Measurements from ENCODE around the gene CABP4.

Gene CABP4

GRCh38 chr11:67455054-67455453, at the start of gene CABP4:
CABP4 (plus strand) TSS chr11:67455354; CDS start chr11:67455424, 70 bp downstream.
- no peak for FAIRE-seq

DNA sequence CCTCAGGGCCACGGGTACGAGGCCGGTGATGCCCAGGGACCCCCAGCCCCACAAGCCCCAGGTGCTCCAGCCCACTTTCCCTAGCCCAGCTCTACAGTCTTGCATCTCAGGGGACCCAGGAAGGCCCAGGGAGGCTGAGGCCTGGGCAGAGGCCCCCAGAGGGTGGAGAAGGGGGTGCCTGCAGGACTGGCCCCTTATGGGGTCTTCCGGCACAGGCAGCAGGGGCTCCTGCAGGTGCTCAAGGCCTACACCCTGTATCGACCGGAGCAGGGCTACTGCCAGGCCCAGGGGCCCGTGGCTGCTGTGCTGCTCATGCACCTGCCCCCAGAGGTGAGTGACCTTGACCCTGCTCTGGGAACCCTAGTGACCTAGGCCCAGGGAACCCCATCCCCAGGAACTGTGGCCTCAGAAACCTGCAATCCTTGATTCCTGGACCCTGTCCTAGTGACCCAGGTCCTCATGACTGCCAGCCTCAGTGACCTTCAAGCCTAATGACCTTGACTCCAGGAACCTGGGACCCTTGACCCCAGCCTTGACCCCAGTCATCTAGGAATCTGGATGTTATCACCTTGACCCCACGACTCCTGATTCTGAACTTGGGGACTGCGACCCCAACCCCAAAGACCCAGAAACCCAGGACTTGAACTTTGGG, 49.3 kb upstream of the CABP4 start:
- FAIRE-seq, result no peak

DNA sequence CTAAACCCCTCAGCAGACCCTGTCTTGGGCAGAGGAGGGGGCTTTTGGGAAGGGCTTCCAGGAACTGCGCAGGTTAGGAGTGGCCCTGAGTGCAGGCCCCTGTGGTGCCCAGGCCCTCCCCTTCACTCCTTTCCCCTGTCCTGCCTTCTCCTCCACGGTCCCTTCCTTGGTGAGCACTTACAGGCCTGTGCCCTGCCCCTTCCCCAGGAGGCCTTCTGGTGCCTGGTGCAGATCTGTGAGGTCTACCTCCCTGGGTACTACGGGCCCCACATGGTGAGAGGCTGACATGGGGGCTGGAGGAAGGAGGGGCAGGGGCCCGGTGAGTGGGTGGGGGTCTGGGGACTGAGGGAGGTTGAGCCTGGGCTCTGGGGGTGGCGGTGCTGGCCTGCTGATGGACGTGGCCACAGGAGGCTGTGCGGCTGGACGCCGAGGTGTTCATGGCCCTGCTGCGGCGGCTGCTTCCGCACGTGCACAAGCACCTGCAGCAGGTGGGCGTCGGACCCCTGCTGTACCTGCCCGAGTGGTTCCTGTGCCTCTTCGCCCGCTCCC, 48.7 kb upstream of the CABP4 start:
- FAIRE-seq, result no peak

GRCh38 chr11:67406969-67407687, 48.0 kb upstream of the CABP4 start:
- no peak for FAIRE-seq

- no peak for FAIRE-seq
These were observed 47.4 kb upstream of the CABP4 start for GRCh38 chr11:67407688-67408163.

GRCh38 chr11:67408437-67409200, 46.5 kb upstream of the CABP4 start:
- no peak for FAIRE-seq

GRCh38 chr11:67409261-67409666, 45.9 kb upstream of the CABP4 start:
- FAIRE-seq, result no peak

DNA sequence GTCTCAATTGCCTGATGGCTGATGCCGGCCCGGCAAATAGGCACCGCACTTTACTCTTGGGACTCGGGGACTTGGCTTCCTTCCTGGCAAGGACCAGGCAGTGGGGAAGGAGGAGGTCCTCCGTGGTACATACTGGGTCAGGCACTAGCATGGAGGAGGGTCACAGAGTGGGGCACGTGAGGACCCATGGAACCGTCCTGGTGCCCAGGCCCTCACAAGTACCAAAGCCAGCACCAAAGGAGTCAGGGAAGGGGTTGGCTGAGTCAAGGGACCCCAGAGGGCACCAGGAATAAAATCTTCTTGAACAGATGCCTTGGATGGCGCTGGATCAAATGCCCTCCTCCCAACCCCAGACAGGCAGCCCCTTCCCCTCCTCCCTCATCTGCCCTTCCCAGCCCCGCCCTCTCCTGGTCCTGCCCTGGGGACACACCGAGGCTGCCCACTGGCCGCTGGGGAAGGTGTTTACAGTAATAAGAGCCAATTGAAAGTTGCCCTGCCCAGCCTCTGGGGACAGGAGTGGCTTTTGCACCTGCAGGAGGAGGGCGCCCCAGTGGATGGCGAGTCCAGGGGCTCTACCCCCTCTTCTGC, 45.3 kb upstream of the CABP4 start:
- no peak for FAIRE-seq

DNA sequence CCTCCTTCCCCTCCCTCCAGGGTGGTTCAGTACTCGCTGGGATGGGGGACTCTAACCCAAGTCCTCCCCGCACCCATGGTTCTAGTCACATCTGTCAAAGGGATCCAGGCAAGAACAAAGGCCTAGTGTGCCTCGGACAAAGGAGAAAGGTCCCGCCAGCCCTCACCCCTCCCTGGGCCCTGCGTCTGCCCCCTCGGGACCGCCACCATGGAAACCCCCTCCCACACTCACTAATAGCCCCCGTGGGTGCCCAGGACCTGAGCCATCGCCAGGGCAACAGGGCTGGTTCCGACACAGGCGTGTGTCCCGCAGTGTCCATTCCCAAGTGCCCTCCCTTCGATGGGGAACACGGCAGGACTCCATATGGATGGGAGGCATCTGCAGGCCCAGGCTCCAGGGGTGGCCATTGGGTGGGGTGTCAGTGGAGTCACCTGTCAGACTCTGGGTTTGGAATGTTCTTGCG, 44.8 kb upstream of the CABP4 start:
- FAIRE-seq, result no peak

DNA sequence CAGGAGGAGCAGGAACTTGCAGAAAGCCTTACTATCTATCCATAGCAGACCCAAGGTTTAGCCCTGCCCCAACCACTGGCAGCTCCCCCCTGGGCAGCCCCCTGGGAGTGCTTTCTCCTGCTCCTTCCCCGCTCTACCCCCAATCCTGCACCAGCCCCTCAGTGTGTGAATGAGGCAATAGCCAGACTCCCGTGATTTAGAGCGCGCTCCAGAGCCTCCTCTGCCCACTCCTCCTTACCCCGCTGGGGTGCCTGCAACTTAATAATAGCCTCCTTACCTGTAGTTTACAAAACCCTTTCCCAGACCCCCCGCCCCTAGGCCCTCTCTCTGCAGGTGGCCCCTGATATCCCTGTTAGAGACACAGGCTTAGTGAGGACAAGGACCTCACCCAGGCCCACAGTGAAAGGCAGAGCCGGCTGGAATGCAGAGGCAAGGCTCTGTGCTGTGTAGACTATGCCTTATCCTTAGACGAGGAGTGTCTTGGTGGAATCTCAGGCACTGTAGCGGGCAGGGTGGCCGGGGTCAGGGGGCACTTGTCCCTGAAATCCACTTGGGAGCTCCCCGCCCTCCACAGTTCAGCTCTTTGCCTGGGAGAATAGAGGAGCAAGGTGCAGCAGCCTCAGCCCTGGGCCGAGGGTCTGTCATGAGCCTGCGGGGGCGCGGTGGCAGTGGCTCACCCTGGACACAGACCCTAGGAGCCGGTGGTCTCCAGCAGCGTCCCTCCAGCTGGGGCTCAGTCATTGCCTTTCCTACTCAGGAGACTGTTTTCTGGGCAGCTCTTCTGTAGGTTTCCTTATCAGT, 44.0 kb upstream of the CABP4 start:
- no peak for FAIRE-seq

GRCh38 chr11:67411785-67412152, 43.4 kb upstream of the CABP4 start:
- no peak for FAIRE-seq

DNA sequence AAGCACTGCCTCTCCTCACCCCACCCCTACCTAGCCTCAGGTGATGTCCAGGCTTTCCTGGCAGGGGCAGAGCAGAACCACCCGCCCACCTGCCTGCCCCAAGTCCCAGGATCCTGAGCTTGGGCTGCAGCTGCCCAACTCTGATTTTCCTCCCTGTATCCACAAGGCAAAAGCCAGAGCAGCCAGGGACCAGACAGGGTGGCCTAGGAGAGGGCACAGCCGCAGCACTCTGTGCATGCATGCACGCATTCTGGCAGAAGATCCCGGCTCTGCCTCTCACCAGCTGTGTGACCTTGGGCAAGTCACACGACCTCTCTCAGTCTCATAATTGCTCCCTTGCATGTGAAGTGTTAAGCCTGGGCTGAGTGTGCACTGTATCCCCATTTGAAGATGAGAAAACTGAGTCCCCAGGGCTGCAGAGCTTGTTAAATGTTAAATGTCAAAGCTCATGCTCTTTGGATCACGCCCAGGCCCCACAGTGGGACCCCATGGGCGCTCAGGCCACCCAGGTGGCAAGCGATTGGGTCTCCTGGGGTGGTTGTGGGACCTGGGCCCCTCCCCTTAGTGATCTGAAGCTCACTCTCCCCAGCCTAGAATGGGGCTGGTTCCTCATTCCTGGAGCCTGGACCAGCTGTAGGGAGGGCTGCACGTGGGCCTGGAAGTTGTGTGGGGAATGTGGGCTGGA, 42.5 kb upstream of the CABP4 start:
- FAIRE-seq, result no peak

- FAIRE-seq, result no peak
These were observed 41.8 kb upstream of the CABP4 start for GRCh38 chr11:67413266-67413849.

GRCh38 chr11:67415501-67416304, 39.5 kb upstream of the CABP4 start, which contains the start of gene CARNS1:
CARNS1 (plus strand) TSS chr11:67415678; CDS start chr11:67416200, 522 bp downstream.
- FAIRE-seq, result no peak

- no peak for FAIRE-seq
These were observed 38.5 kb upstream of the CABP4 start for GRCh38 chr11:67416416-67417335.

- no peak for FAIRE-seq
These were observed 37.7 kb upstream of the CABP4 start for GRCh38 chr11:67417425-67417824.

DNA sequence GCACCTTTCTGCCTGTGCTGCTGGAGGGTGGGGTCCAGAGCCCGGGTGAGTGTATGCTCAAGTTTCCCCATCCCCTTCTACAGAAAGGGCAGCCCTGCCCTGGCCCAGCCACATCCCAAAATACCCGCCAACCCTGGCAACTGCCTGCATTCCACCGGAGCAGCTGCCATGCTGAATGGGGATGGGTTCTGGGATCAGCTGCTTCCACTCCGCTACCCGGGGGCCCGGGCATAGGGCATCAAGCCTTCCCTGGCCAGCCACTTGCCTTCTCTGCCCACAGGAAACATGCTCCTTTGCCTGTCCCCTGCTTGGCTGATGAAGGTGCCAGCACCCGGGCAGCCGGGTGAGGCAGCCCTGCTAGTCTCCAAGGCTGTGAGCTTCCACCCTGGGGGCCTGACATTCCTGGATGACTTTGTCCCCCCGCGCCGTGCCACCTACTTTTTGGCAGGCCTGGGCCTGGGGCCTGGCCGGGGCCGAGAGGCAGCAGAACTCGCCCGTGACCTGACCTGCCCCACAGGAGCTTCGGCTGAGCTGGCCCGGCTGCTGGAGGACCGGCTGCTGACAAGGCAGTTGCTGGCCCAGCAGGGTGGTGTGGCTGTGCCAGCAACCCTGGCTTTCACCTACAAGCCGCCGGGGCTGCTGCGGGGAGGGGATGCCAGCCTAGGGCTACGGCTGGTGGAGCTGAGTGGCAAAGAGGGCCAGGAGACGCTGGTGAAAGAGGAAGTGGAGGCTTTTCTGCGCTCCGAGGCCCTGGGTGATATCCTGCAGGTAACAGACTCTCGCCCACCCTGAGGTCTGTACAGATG, 36.5 kb upstream of the CABP4 start:
- no peak for FAIRE-seq
